Tibial nerve (tissue), 4 donors: ENCODE results near the gene CNOT6. TPM values are rescaled to one million over a fixed set of nuclear protein-coding genes. Genes with fewer than 3 reads are reported as not detected.
"Not testable (repeated sequence)": the region's sequence is repeated elsewhere in the genome, so short reads cannot be mapped to it uniquely, and the experiment has no call there.

Experiments used
- DNase-seq, 2 donors: peaks; one replicate each; pipeline ENCODE4 v3.0.0-alpha.2; 2019; ENCODE audit warnings: low spot score in 2 of 2
- H3K27ac ChIP-seq, 4 donors: fragments of 200-600 bp; sonication (generic) in 3 of 4; one replicate each; pipeline ENCODE4 v1.5.1; 2017 to 2019; ENCODE audit warnings: mild to moderate bottlenecking in 1 of 4
- H3K27me3 ChIP-seq, 2 donors: fragments of 200-600 bp; sonication (generic) in 1 of 2; one replicate each; pipeline versions ENCODE4 v1.5.1 to v1.6.0; 2017 to 2019
- H3K36me3 ChIP-seq, 3 donors: fragments of 200-600 bp; sonication (generic); one replicate each; pipeline ENCODE4 v1.5.1; 2018 to 2019
- H3K4me1 ChIP-seq, 4 donors: fragments of 200-600 bp; sonication (generic) in 3 of 4; one replicate each; pipeline ENCODE4 v1.5.1; 2017 to 2019
- H3K4me3 ChIP-seq, 4 donors: fragments of 200-600 bp; sonication (generic) in 3 of 4; one replicate each; pipeline ENCODE4 v1.5.1; 2017 to 2019; ENCODE audit warnings: mild to moderate bottlenecking in 1 of 4, moderate library complexity in 1 of 4
- H3K9me3 ChIP-seq, 4 donors: fragments of 200-600 bp; sonication (generic) in 3 of 4; one replicate each; pipeline ENCODE4 v1.5.1; 2017 to 2019
- CTCF ChIP-seq, 5 experiments: fragments of 200-600 bp in 3 of 5; fragments of 450-650 bp in 2 of 5; sonication (generic) in 3 of 5; IDR thresholded peaks; one replicate each; pipeline ENCODE4 v1.5.1; 2016 to 2019; ENCODE audit warnings: antibody characterized with exemption in 5 of 5, mild to moderate bottlenecking in 3 of 5, moderate library complexity in 2 of 5
- EP300 ChIP-seq, 2 donors: sonication (generic); formaldehyde crosslinking; IDR thresholded peaks; one replicate each; pipeline ENCODE4 v1.6.1; 2017; ENCODE audit warnings: antibody characterized with exemption in 2 of 2, mild to moderate bottlenecking in 1 of 2
- POLR2A ChIP-seq, 2 donors: fragments of 450-650 bp; IDR thresholded peaks; one replicate each; pipeline ENCODE4 v1.6.1; 2017; ENCODE audit warnings: antibody characterized with exemption in 2 of 2, mild to moderate bottlenecking in 2 of 2, moderate library complexity in 2 of 2
- WGBS, 2 donors: methylation state at CpG; one replicate each; pipeline ENCODE4 v1.1.5; 2018; 5-methylcytosine and 5-hydroxymethylcytosine counted together
- total RNA-seq, 4 donors: library from RNA; depleted of rRNA; stranded (reverse); fragments of >200 nt; gene quantifications; one replicate each; pipeline ENCODE4 v1.1.0, GENCODE V29; 2016

The CNOT6 gene
- total RNA-seq: 10 to 100 TPM; 14.0 to 18.0 (median 15.5) TPM

DNA sequence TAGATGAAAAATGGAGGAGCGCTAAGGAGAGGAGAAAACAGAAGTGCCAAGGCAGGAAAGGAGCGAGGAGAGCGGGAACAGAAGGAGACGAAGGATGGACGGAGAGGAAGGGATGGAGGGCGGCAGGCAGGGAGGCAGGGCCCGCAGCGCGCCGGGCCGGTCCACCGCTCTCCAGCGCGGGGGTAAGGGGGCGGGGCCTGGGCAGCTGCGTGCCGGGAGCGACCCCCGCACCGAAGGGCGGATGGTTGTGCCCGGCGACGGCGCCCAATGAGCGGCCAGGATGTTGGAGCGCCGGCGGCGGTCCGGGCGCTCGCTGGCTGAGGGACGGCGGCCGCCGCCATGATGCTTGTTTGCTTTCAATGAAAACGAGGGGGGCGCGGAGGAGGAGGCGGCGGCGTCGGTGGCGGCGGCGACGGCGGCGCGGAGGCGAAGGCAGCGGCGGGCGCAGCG, at the start of gene CNOT6:
TSS of gene CNOT6 (plus strand) at position 320 of the 450 bp plus-strand sequence. CDS start 34,898 bp downstream, outside the sequence.
- H3K4me3 ChIP-seq: peak within 1 kb of the TSS; percentile 69 to 96 (median 88)
- H3K36me3 ChIP-seq: no peaks in the 10 kb centered on the region
- peak; percentile 83 to 85 for DNase-seq
- H3K4me1 ChIP-seq: peaks cover 0 to 41% (median 22%) of the 10 kb centered on the region in 4 donors
- no peaks in the 10 kb centered on the region for H3K27me3 ChIP-seq
- TF ChIP-seq EP300 (IDR thresholded peaks at IDR 0.05) (peak in 1 of 2 donors; percentile 77), CTCF (IDR thresholded peaks at IDR 0.05) (peak in 2 of 5 experiments; percentile 26 to 53), POLR2A (IDR thresholded peaks at IDR 0.05) (peak; percentile 48 to 53)
- WGBS, 2 donors: 1 to 2% methylated on average over 39 to 51 of the region's 56 CpGs
- H3K27ac ChIP-seq: peak within 1 kb of the TSS; percentile 44 to 92 (median 88)
- no peaks in the 10 kb centered on the region for H3K9me3 ChIP-seq

DNA sequence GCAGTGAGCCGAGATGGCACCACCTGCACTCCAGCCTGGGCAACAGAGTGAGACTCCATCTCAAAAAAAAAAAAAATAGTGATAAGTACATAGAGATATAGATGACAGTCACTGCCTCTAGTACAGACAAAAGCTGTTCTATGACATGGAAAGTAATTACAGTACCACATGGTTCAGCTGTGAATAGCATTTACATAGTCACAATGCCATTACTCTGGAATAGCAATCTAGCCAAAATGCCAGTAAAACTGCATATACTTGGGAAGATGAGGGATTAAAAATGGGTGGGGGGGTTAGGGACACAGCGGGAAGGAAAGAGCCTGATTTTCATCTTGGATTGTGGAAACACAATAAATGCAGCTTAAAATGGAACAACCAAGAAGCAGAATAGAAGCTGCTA, 39.4 kb upstream of the CNOT6 start:
- DNase-seq: no peak
- no peaks in the 10 kb centered on the region for H3K36me3 ChIP-seq
- H3K27me3 ChIP-seq: peaks cover 0 to 5% of the 10 kb centered on the region in 2 donors
- H3K4me1 ChIP-seq: no peaks in the 10 kb centered on the region
- peaks cover 0 to 12% (median 0%) of the 10 kb centered on the region in 4 donors for H3K9me3 ChIP-seq
- 48 to 72% methylated on average over 2 of the region's 2 CpGs for WGBS, 2 donors
- H3K4me3 ChIP-seq: no peak overlapping the region
- no peak for TF ChIP-seq CTCF (IDR thresholded peaks at IDR 0.05)
- no peak for TF ChIP-seq EP300 (IDR thresholded peaks at IDR 0.05)
- TF ChIP-seq POLR2A (IDR thresholded peaks at IDR 0.05): no peak
- no peak overlapping the region for H3K27ac ChIP-seq

DNA sequence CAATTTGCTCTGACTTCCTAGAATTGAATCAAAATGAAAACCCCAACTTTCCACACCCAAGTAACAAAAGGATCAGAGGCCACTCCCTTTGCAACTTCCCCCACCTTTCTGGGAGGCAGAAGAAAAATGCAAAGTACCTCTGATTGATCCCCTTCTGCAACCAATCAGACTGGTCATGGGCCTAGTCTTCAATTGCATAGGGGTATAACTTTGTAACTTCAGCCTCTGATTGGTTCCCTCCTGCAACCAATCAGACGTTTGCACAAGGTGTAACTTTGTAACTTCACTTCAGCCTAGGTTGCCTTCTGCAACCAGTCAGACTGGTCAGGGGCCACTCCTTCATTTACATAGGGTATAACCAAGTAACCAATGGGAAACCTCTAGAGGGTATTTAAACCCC, 38.3 kb upstream of the CNOT6 start:
- H3K27ac ChIP-seq: no peak overlapping the region
- H3K9me3 ChIP-seq: peaks cover 0 to 18% (median 0%) of the 10 kb centered on the region in 4 donors
- DNase-seq: no peak
- H3K4me1 ChIP-seq: no peaks in the 10 kb centered on the region
- peaks cover 0 to 5% of the 10 kb centered on the region in 2 donors for H3K27me3 ChIP-seq
- no peaks in the 10 kb centered on the region for H3K36me3 ChIP-seq
- H3K4me3 ChIP-seq: no peak overlapping the region
- TF ChIP-seq POLR2A (IDR thresholded peaks at IDR 0.05): no peak
- TF ChIP-seq EP300 (IDR thresholded peaks at IDR 0.05): no peak
- TF ChIP-seq CTCF (IDR thresholded peaks at IDR 0.05): no peak
- WGBS, 2 donors: 64 to 78% methylated on average over 1 of the region's 1 CpG

DNA sequence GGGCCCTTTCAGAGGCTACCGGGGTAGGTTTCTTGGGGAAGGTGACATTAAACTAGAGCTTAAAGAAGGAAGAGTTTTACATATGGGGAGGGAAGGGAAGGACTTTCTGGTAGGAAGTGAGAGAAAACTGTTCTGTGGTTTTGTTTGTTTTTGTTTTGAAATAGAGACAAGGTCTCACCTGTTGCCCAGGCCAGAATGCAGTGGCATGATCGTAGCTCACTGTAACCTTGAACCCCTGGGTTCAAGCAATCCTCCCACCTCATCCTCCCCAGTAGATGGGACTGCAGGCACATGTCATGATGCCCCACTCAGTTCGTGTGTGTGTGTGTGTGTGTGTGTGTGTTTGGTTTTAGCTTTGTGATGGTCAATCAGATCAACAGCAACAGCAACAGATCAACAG, 37.4 kb upstream of the CNOT6 start:
- no peak for DNase-seq
- WGBS, 2 donors: 53 to 57% methylated on average over 3 of the region's 3 CpGs
- Histone ChIP-seq H3K27ac (no peak overlapping the region), H3K27me3 (peaks cover 0 to 5% of the 10 kb centered on the region in 2 donors), H3K9me3 (peaks cover 0 to 18% (median 0%) of the 10 kb centered on the region in 4 donors), H3K36me3 (no peaks in the 10 kb centered on the region), H3K4me1 (no peaks in the 10 kb centered on the region), H3K4me3 (no peak overlapping the region)
- TF ChIP-seq CTCF (IDR thresholded peaks at IDR 0.05): no peak
- no peak for TF ChIP-seq POLR2A (IDR thresholded peaks at IDR 0.05)
- TF ChIP-seq EP300 (IDR thresholded peaks at IDR 0.05): no peak

GRCh38 chr5:180458852-180459673, 35.1 kb upstream of the CNOT6 start:
- WGBS, 2 donors: 96 to 98% methylated on average over 37 to 53 of the region's 61 CpGs
- DNase-seq, H3K27ac ChIP-seq, H3K27me3 ChIP-seq, H3K4me1 ChIP-seq, H3K4me3 ChIP-seq, H3K36me3 ChIP-seq: not testable (repeated sequence)
- H3K9me3 ChIP-seq: peaks cover 0 to 18% (median 0%) of the 10 kb centered on the region in 4 donors

DNA sequence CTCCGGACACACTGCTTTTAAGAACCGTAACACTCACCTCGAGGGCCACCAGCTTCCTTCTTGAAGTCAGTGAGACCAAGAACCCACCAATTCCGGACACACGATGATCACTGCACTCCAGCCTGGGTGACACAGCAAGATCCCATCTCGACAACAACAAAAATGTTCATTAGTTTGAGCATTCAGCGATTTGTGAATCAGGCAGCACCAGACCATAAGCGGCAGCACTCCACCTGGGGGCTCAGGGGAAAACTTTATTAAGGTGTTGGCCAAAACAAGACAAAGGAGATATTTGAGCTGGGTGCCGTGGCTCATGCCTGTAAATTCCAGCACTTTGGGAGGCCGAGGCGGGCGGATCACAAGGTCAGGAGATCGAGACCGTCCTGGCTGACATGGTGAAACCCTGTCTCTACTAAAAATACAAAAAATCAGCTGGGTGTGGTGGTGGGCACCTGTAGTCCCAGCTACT, 34.5 kb upstream of the CNOT6 start:
- not testable (repeated sequence) for H3K27ac ChIP-seq, H3K27me3 ChIP-seq, H3K4me3 ChIP-seq, H3K36me3 ChIP-seq, DNase-seq, H3K4me1 ChIP-seq
- H3K9me3 ChIP-seq: peaks cover 0 to 18% (median 0%) of the 10 kb centered on the region in 4 donors
- 94 to 95% methylated on average over 14 of the region's 14 CpGs for WGBS, 2 donors
